MM.1S (cell line): ENCODE measurements around the gene XPC.

Source experiments
- DNase-seq: peaks from one replicate; pipeline ENCODE4 v3.0.0-alpha.2; 2015
- H2AFZ ChIP-seq: fragments of 300-600 bp; sonication (generic); 2 replicates; pipeline ENCODE4 v1.6.0; 2016; ENCODE audit warnings: antibody characterized with exemption, low read length
- H3F3A ChIP-seq: fragments of 300-600 bp; sonication (generic); 2 replicates; pipeline ENCODE4 v1.6.1; 2016; ENCODE audit warnings: mild to moderate bottlenecking, antibody characterized with exemption, low read length, moderate library complexity, mixed read lengths; ENCODE audit not compliant: insufficient read depth
- H3K27ac ChIP-seq: fragments of 300-600 bp; sonication (generic); 2 replicates; pipeline ENCODE4 v1.5.1; 2016; ENCODE audit warnings: mild to moderate bottlenecking, low read length
- H3K27me3 ChIP-seq: fragments of 300-600 bp; sonication (generic); replicated peaks from 2 replicates; pipeline ENCODE4 v1.6.0; 2016; ENCODE audit warnings: low read length; ENCODE audit not compliant: insufficient read depth
- H3K36me3 ChIP-seq: fragments of 300-600 bp; sonication (generic); replicated peaks from 2 replicates; pipeline ENCODE4 v1.6.1; 2016; ENCODE audit warnings: mild to moderate bottlenecking, low read length, mixed read lengths; ENCODE audit not compliant: insufficient read depth
- H3K4me1 ChIP-seq: fragments of 300-600 bp; sonication (generic); 2 replicates; pipeline ENCODE4 v1.6.1; 2016; ENCODE audit warnings: low read length, mixed read lengths
- H3K4me2 ChIP-seq: fragments of 300-600 bp; sonication (generic); 2 replicates; pipeline ENCODE4 v1.6.0; 2016; ENCODE audit warnings: low read depth, low read length
- H3K4me3 ChIP-seq: fragments of 300-600 bp; sonication (generic); 2 replicates; pipeline ENCODE4 v1.5.1; 2016; ENCODE audit warnings: low read length, mixed read lengths
- H3K79me2 ChIP-seq: fragments of 300-600 bp; sonication (generic); 2 replicates; pipeline ENCODE4 v1.6.1; 2016; ENCODE audit warnings: mixed run types, low read length, mixed read lengths
- H3K9ac ChIP-seq: fragments of 300-600 bp; sonication (generic); 2 replicates; pipeline ENCODE4 v1.6.1; 2016; ENCODE audit warnings: low read length, mixed read lengths
- H3K9me2 ChIP-seq: fragments of 300-600 bp; sonication (generic); replicated peaks from 2 replicates; pipeline ENCODE4 v1.6.1; 2016; ENCODE audit warnings: mild to moderate bottlenecking, low read length, mixed read lengths; ENCODE audit not compliant: insufficient read depth
- H3K9me3 ChIP-seq: fragments of 300-600 bp; sonication (generic); replicated peaks from 2 replicates; pipeline ENCODE4 v1.6.1; 2016; ENCODE audit warnings: mild to moderate bottlenecking, low read length, mixed read lengths; ENCODE audit not compliant: insufficient read depth
- H4K20me1 ChIP-seq: fragments of 300-600 bp; sonication (generic); 2 replicates; pipeline ENCODE4 v1.6.1; 2016; ENCODE audit warnings: mild to moderate bottlenecking, low read length, moderate library complexity, mixed read lengths; ENCODE audit not compliant: insufficient read depth
- CTCF ChIP-seq: fragments of 300-600 bp; sonication (generic); IDR thresholded peaks from 2 replicates; pipeline ENCODE4 v1.5.1; 2016; ENCODE audit warnings: antibody characterized with exemption, low read length, mixed read lengths
- EZH2 ChIP-seq: fragments of 300-600 bp; sonication (generic); optimal IDR thresholded peaks from 2 replicates; pipeline ENCODE3; 2017; ENCODE audit warnings: low read depth, mild to moderate bottlenecking, antibody characterized with exemption, low read length, mixed read lengths
- EZH2phosphoT487 ChIP-seq: fragments of 300-600 bp; sonication (generic); IDR thresholded peaks from 2 replicates; pipeline ENCODE4 v1.6.1; 2018; ENCODE audit warnings: antibody characterized with exemption, low read length

XPC gene

GRCh38 chr3:14148041-14148985 is 30.1 kb downstream of the XPC start:
- no peaks in the 10 kb centered on the region for H4K20me1 ChIP-seq
- H3K9me2 ChIP-seq, result no peaks in the 10 kb centered on the region
- no peak overlapping the region for H3K27ac ChIP-seq
- no peak overlapping the region for H3K4me2 ChIP-seq
- H3K9ac ChIP-seq, result no peak overlapping the region
- H2AFZ ChIP-seq, result no peak overlapping the region
- no peaks in the 10 kb centered on the region for H3K36me3 ChIP-seq
- H3K4me3 ChIP-seq, result no peak overlapping the region
- no peak for DNase-seq
- no peaks in the 10 kb centered on the region for H3K9me3 ChIP-seq
- TF ChIP-seq EZH2phosphoT487, result no peak
- no peak for TF ChIP-seq CTCF
- no peak for TF ChIP-seq EZH2
- no peaks in the 10 kb centered on the region for H3F3A ChIP-seq
- H3K79me2 ChIP-seq, result no peaks in the 10 kb centered on the region
- no peaks in the 10 kb centered on the region for H3K4me1 ChIP-seq
- H3K27me3 ChIP-seq, result no peaks in the 10 kb centered on the region

GRCh38 chr3:14147617-14148016 is 30.8 kb downstream of the XPC start:
- H3K27me3 ChIP-seq, result no peaks in the 10 kb centered on the region
- TF ChIP-seq EZH2 (no peak), CTCF (no peak), EZH2phosphoT487 (no peak)
- H3K36me3 ChIP-seq, result no peaks in the 10 kb centered on the region
- no peak overlapping the region for H3K4me2 ChIP-seq
- no peak overlapping the region for H2AFZ ChIP-seq
- H3F3A ChIP-seq, result no peaks in the 10 kb centered on the region
- H3K79me2 ChIP-seq, result no peaks in the 10 kb centered on the region
- no peak for DNase-seq
- H3K4me3 ChIP-seq, result no peak overlapping the region
- H3K9ac ChIP-seq, result no peak overlapping the region
- H4K20me1 ChIP-seq, result no peaks in the 10 kb centered on the region
- no peaks in the 10 kb centered on the region for H3K9me2 ChIP-seq
- no peaks in the 10 kb centered on the region for H3K9me3 ChIP-seq
- no peak overlapping the region for H3K27ac ChIP-seq
- no peaks in the 10 kb centered on the region for H3K4me1 ChIP-seq

DNA sequence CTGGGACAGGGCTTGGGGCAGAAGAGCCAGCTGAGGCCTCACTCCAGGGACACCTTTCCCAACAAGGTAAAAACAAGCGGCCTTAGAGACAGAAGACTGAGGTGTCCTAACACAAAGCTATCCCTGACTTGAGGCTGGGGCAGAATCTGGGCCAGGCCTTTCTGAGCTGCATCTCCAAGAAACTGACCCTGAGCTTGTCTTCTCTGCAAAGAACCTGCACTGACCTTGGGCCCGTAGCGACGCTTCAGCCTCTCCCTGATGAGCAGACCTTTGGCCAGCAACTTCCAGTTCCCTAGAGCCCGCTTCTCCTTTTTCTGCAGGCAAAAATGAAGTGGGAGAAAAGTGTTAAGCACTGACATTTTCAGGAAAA is 31.4 kb downstream of the XPC start:
- Histone ChIP-seq H3K9ac (no peak overlapping the region), H3K36me3 (no peaks in the 10 kb centered on the region), H3K9me3 (no peaks in the 10 kb centered on the region), H3F3A (no peaks in the 10 kb centered on the region), H3K9me2 (no peaks in the 10 kb centered on the region), H2AFZ (no peak overlapping the region), H3K4me1 (no peaks in the 10 kb centered on the region), H3K27ac (no peak overlapping the region), H3K79me2 (no peaks in the 10 kb centered on the region), H4K20me1 (no peaks in the 10 kb centered on the region), H3K4me2 (no peak overlapping the region), H3K27me3 (no peaks in the 10 kb centered on the region), H3K4me3 (no peak overlapping the region)
- TF ChIP-seq EZH2 (no peak), EZH2phosphoT487 (no peak), CTCF (no peak)
- no peak for DNase-seq
